BE2C (cell line): ENCODE results near the gene GNMT.

Experiments
- DNase-seq: peaks from one replicate; pipeline ENCODE4 v3.0.0-alpha.2; 2020
- H3K27me3 ChIP-seq: fragments of 250-450 bp; sonication (Bioruptor Pico); 2 replicates; pipeline ENCODE4 v1.5.1; 2020; ENCODE audit warnings: mild to moderate bottlenecking
- H3K36me3 ChIP-seq: fragments of 250-450 bp; sonication (Bioruptor Pico); 2 replicates; pipeline ENCODE4 v1.5.1; 2020; ENCODE audit warnings: mild to moderate bottlenecking
- H3K4me1 ChIP-seq: fragments of 250-450 bp; sonication (Bioruptor Pico); 2 replicates; pipeline ENCODE4 v1.5.1; 2020
- H3K4me3 ChIP-seq: 2 replicates; pipeline ENCODE4 v1.5.1; 2011; ENCODE audit warnings: low read depth, low read length
- H3K9me3 ChIP-seq: fragments of 250-450 bp; sonication (Bioruptor Pico); 2 replicates; pipeline ENCODE4 v1.5.1; 2020
- CTCF ChIP-seq: IDR thresholded peaks from 2 replicates; pipeline ENCODE4 v1.5.1; 2012; ENCODE audit warnings: mild to moderate bottlenecking, low read depth, low read length

The GNMT gene

GRCh38 chr6:42978839-42979522 lies 18.4 kb downstream of the GNMT start, which contains the start of gene PEX6:
Gene PEX6 (minus strand): TSS chr6:42979181. CDS start chr6:42979150, 31 bp downstream.
- Histone ChIP-seq H3K36me3 (no peaks in the 10 kb centered on the region), H3K4me1 (peaks cover 5% of the 10 kb centered on the region; the same call in 1 of the 2 replicates), H3K27me3 (no peaks in the 10 kb centered on the region), H3K4me3 (peak within 1 kb of the TSS; percentile 88), H3K9me3 (no peaks in the 10 kb centered on the region)
- peak; percentile 94 for DNase-seq
- no peak for TF ChIP-seq CTCF

DNA sequence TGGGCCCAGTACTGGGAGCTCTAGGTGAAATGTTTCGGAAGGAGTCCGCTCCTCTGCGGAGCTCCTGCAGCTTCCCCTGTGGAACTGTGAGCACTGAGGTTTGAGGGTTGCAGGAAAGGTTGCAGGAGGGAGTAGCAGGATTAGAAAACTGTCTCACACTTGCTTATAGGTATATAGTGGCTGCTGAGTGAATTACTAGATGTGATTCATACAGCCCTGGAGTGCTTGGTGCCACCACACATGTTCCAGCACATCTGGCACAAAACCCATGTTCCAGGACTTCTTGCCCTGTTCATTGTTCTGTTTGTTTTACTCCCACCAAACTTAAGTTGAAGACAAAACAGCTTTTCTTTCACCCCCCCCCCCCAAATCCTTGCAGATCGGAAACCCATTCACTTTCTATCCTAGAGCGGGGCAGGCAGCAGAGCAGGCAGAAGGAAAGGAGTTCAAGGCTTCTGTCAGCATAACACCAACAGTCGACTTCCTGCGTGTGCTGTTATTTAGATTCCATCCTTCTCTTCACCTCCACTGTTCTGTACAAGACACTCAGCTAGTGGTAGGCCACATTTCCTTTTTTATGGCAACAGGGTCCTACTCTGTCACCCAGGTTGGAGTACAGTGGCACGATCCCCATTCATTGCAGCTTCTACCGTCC lies 19.1 kb downstream of the GNMT start:
- DNase-seq = no peak
- peak overlapping the region; percentile 88 for H3K4me3 ChIP-seq

DNA sequence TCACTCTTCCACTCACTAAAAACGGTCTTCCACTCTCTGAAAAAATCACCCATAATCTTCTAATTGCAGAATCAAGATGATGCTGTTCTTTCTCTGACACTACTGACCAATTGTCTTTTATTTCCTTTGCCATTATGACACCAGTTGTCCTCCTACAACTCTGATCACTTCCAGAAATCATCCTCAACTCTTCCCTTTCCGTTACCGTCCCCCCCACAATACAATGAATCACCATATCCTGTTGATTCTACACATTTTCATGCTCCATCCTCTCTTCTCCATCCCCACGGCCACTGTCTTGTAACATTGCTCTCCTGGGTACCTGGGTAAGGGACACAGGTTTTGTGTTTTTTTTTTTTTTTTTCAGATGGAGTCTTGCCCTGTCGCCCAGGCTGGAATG lies 21.3 kb downstream of the GNMT start:
- Histone ChIP-seq H3K9me3 (no peaks in the 10 kb centered on the region), H3K36me3 (no peaks in the 10 kb centered on the region), H3K27me3 (no peaks in the 10 kb centered on the region), H3K4me1 (no peaks in the 10 kb centered on the region; the same call in 1 of the 2 replicates), H3K4me3 (no peak overlapping the region)
- TF ChIP-seq CTCF = no peak
- DNase-seq = no peak

More for the DNA sequence above, 19.1 kb downstream of the GNMT start:
- no peak for TF ChIP-seq CTCF
- Histone ChIP-seq H3K9me3 (no peaks in the 10 kb centered on the region), H3K4me1 (peaks cover 5% of the 10 kb centered on the region; the same call in 1 of the 2 replicates), H3K27me3 (no peaks in the 10 kb centered on the region), H3K36me3 (no peaks in the 10 kb centered on the region)

- Histone ChIP-seq H3K4me1 (no peaks in the 10 kb centered on the region; the same call in 1 of the 2 replicates), H3K9me3 (no peaks in the 10 kb centered on the region), H3K36me3 (peaks cover 2% of the 10 kb centered on the region; the same call in 1 of the 2 replicates), H3K27me3 (no peaks in the 10 kb centered on the region), H3K4me3 (peak within 1 kb of the TSS; percentile 81)
- DNase-seq = peak; percentile 97
- no peak for TF ChIP-seq CTCF
These were observed 23.7 kb downstream of the GNMT start, which contains the start of gene PPP2R5D for GRCh38 chr6:42984001-42984923. Gene PPP2R5D (plus strand): TSS chr6:42984570. CDS start chr6:42984678, 108 bp downstream.

DNA sequence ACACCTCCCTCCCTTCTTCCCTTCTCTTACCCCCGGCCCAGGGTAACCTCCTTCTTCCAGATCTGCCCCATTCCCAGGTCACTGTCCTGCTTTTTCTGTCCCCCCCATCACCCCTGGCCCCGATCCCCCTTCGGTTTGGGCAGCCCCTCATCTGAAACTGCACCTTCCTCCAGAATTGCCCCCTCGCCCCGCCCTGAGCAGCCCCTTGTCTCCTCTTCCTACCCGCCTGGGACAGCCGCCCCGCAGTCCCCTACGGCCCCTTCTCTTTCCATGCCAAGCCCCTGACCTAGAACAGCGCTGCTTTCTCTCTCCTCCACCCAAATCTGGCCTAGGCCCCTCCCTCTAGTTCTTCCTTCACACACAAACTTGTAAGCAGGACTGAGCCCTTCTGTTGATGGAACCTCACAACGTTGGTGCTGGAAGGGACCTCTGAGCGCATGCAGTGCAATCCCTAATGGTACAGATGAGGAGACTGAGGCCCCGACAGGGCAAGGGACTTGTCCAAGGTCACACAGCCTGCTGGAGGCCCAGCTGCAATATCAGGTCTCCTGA lies 24.4 kb downstream of the GNMT start:
- no peaks in the 10 kb centered on the region for H3K4me1 ChIP-seq
- no peak for TF ChIP-seq CTCF
- H3K4me3 ChIP-seq = peak overlapping the region; percentile 81
- no peaks in the 10 kb centered on the region for H3K9me3 ChIP-seq
- no peak for DNase-seq
- peaks cover 6% of the 10 kb centered on the region for H3K36me3 ChIP-seq
- no peaks in the 10 kb centered on the region for H3K27me3 ChIP-seq
